T-helper 2 cell treated with Interferon-gamma antibody and Interleukin-4, amounts not matched to agents 100 ng/mL and 5 ng/mL, for 36 hours (primary cell): ENCODE results near the gene PRR12. TPM values are rescaled to one million over a fixed set of nuclear protein-coding genes. Genes with fewer than 3 reads are reported as not detected.

Experiments used
- intact Hi-C: fragments of 100-400 bp; cut with micrococcal nuclease; formaldehyde crosslinking; loops from one replicate; pipeline ENCODE4 v1.15.1; 2023
- total RNA-seq: library from RNA; stranded (reverse); gene quantifications from 2 replicates; pipeline ENCODE4 v1.2.3, GENCODE V29; 2022

PRR12 gene
- total RNA-seq, 1 donor from 2014 or later, result 43.3 TPM

DNA sequence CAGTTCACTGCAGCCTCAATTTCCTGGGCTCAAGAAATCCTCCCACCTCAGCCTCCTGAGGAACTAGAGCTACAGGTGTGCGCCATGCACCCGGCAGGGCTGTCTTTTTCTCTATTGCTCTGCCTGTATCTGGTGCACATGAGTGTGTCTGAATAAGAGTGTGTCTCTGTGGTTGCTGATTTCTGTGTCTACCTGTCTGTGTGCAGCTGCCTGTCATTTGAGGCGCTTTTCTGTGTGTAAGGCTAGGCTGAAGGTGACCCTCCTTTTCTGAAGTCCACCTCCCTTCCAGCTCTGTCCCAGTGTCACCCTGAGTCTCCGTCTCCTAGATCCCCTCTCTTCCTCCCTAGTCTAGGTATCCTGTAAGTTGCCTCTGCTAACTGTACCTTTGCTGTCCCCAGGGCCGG, 1.5 kb upstream of the PRR12 start:
- intact Hi-C loops, result no loop called here

DNA sequence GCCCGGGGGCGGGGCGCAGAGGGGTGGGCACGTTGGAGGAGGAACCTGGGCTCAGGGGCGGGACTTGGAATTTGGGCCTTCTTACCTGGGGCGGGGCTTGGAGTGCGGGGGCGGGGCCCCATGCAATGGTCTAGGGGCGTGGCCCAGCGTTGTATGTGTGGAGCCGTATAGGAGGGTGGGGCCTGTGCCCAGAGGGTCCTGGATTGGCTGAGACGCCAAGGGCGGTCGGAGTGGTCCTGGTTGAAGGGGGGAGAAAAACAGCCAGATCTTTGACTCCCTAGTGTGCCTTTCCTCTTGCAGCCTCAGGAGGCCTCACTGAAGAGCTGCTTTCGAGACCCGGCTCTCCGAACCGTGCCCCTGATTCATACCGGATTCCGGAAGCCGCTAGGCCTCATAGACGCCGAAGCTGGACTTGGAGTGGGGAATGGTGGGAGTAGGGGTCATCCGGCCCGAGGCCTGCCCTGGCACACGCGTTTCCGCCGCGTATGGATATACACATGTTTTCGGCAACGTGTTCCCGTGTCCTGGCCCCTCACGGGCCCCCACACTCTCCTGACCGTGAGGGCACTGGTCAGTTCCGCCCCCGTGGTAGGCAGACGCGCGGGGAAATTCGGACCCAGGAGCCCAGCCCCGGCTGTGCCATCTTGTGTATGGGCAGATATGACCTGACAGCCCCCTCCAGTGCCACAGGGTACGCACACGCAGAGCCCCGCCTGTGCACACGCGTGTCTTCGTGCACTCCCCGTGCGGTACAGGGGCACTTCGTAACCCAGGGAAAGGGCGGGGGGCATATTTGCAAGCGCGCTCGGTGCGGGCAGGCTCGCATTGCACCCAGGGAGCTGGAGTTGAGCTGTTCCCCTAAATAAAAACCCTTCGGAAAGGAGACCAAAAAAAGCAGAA, 661 bp upstream of the PRR12 start:
- intact Hi-C loops, result loop anchor here (1.0 to 5.0 kb wide), 3 partner anchors 10 to 287 kb away; partner anchors contain the start of genes AKT1S1, NOSIP and TBC1D17

DNA sequence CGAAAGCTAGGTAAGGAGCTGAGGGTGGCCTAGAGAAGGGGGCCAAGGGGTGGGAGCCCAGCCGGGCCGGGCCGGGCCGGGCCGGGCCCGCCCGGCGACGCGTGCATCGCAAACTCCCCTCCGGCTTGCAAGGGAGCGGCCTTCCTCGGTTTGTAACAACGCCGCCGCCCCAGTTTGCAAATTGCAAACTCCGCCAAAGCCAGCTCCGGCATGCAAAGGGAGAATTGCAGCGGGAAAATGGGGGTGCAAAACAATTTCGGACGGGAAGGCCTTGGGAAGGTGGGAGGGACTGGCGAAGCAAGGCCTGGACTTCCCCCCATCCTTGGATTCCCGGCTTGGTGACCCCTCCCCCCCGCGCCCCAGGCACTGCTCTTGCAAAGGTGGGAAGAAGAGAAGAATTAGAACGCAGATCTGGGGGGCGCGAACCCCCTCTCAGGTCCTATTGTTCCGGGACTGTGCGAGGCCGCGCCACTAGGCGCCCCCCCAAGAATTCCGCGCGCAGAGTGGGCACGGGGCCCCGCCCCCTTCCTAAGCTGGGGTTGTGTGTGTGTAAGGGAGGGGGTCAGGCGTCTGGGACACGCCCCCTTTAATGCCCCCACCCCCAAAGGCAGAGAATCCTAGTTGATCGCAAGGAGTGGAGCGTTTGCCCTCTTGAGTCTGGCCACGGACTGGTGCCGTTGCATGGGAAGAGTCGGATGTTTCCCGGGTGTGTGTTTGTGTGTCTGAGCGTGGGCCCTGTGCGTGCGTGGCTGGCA, 926 bp downstream of the PRR12 start:
- intact Hi-C loops, result loop anchor here (5.0 kb wide), 1 partner anchor 285 kb away; the partner anchor contains the start of genes AKT1S1 and TBC1D17

DNA sequence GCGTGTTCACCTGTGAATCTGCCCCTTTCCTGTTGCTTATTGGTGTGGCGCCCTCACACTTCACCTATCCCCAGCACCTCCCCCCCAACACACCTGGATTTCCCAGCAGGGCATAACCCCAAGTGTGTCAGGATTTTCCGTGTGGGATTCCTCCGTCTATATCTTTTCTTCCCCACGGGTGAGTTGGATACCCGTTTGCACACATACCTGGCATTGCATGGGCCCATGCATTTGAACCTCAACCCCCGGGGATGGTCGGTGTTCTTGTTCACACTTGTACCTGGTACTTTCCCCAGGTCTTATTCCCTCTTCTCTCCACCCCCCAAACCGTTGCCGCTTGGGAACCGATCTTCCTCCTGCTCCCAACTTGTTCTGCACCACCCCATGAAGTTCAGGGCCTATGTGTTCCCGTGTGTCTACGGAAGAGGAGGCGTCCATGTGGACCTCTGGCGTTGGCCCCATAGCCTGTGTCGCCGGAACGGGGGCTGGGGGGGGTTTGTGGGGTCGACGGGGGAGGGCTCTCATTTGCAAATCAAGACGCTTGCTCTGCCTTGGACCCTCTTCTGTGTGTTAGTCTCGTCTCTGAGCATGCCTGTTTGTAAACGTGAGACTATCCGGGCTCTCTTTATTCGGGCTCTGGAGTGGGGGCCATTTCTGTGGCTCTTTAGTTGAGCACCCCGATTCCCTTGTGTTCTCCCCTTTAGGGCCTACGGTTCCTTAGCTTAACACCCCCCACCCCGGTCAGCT, 1.7 kb downstream of the PRR12 start:
- intact Hi-C loops, result loop anchor here (1.0 to 5.0 kb wide), 3 partner anchors 48 to 285 kb away; partner anchors contain the start of genes AKT1S1, RRAS and TBC1D17

DNA sequence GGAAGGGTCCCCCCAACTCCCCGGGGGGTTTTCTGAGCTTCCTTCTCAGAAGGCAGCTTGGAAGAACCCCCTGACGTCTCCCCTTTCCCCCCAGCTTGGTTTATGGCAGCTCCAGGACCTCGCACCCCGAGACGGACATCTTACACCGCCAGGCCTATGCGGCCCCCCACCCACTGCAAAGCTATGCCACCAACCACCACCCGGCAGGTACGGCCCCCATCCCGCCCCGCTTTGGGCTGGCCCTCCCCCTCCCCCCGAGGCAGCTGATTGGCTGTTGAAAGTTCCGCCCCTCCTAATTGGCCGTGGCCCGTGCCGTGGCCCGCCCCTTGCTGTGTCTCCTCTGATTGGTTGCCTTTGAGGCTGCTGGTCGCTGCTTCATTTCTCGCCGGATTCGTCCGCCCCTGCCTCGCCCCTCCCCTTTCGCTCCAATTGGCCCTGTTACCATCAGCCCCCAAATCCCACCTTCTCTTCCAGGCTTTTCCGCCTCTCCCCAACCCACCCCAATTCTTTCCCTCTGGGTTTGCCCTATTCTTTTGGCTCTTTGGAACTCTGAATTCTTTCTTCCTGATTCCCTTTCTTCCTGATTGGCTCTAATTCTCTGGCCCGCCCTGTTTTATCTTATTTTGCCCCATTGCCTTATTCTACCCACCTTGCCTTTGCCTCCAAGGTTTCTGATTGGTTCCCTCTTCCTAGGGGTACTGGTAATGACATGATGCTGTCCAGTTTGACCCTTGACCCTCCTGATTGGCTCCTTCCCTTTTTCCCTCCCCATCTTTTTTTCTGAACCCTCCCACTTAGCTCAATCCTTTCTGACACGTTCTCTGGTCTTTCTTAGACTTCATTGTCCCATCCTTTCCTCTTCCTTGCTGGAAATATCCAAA, 2.5 kb downstream of the PRR12 start:
- intact Hi-C loops, result loop anchor here (1.0 to 5.0 kb wide), 3 partner anchors 47 to 284 kb away; partner anchors contain the start of genes AKT1S1, RRAS and TBC1D17

DNA sequence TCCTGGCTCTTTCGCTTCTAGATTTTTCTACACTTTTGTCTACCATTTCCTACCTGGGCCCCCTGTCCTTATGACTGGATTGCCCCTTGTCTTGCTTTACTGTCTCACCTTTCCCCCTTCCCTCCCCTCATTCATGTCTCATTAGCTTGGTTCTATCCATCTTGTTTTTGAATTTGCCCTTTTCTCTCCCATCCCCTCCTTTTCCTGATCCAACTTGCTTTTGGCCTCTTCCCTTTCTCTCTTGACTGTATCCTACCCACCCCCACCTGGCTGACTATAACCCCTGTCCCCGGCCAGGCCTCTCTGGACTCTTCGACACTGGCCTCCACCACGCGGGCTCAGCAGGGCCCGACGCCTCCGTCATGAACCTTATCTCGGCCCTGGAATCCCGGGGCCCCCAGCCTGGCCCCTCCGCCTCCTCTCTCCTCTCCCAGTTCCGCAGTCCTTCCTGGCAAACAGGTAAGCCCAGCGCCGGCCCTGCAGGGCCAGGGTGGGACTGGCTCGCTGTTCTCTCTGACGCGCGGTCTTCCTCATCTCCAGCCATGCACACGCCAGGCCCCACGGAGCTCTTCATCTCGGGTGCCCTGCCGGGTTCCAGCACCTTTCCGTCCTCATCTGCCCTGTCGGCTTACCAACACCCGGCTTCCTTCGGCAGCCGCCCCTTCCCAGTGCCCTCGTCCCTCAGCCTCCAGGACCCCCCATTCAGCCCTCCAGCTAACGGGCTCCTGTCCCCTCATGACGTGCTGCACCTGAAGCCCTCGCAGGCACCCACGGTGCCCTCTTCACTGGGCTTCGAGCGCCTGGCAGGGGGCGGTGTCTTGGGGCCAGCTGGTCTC, 3.4 kb downstream of the PRR12 start:
- intact Hi-C loops, result loop anchor here (5.0 kb wide), 1 partner anchor 283 kb away; the partner anchor contains the start of genes AKT1S1 and TBC1D17

DNA sequence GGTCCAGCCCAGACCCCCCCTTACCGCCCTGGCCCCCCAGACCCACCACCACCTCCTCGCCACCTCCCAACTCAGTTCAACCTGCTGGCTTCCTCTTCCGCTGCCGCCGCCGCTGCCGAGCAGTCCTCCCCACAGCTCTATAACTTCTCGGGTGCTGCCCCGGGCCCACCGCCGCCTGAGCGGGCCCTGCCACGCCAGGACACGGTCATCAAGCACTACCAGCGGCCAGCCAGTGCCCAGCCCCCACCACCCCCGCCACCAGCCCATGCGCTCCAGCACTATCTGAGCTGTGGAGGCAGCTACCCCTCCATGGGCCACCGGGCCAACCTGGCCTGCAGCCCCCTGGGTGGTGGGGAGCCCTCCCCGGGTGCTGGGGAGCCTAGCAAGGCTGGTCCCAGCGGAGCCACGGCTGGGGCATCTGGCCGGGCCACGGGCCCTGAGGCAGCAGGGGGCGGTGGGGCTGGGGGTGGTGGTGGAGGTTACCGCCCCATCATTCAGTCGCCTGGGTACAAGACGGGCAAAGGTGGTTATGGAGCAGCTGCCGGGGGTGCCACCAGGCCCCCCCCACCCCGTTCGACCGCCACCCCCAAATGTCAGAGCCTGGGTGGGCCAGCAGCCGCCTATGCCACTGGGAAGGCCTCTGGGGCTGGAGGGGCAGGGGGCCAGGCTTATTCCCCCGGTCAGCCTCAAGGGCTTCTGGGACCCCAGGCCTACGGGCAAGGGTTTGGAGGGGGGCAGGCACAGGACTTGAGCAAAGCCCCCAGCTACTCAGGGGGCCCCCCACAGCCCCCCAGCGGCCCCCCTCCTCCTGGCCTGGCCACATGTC, 4.2 kb downstream of the PRR12 start:
- intact Hi-C loops, result loop anchor here (5.0 kb wide), 1 partner anchor 282 kb away; the partner anchor contains the start of genes AKT1S1 and TBC1D17

DNA sequence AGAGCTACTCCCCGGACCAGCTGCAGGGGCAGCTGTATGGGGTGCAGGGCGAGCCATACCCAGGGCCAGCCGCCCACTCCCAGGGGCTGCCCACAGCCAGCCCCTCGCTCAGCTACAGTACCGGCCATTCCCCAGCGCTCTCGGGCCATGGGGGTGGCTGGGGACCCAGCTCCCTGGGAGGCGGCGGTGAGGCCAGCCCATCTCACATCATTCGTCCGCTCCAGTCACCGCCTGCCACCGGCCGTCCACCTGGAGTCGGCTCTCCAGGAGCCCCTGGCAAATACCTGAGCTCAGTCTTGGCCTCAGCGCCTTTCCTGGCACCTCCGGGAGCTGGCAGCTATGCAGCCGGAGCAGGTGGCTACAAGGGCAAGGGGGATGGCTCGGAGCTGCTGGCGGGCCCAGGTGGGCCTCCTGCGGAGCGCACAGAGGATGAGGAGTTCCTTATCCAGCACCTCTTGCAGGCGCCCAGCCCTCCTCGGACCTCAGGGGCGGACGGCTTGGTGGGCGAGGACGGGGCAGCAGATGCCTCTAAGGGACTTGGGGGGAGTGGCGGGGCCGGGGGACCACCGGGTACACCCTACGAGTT, 4.9 kb downstream of the PRR12 start:
- intact Hi-C loops, result no loop called here

DNA sequence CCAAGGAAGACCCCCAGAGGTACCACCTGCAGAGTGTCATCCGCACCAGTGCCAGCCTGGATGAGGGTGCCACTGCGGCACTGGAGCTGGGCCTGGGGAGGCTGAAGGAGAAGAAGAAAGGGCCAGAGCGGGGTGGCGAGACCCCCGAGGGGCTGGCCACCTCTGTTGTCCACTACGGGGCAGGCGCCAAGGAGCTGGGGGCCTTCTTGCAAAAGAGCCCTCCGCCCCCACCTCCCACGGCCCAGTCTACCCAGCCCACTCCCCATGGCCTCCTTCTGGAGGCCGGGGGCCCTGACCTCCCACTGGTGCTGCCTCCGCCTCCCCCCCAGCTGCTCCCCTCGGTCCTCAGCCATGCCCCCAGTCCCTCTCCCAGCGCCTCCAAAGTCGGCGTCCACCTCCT, 5.4 kb downstream of the PRR12 start:
- intact Hi-C loops, result no loop called here

DNA sequence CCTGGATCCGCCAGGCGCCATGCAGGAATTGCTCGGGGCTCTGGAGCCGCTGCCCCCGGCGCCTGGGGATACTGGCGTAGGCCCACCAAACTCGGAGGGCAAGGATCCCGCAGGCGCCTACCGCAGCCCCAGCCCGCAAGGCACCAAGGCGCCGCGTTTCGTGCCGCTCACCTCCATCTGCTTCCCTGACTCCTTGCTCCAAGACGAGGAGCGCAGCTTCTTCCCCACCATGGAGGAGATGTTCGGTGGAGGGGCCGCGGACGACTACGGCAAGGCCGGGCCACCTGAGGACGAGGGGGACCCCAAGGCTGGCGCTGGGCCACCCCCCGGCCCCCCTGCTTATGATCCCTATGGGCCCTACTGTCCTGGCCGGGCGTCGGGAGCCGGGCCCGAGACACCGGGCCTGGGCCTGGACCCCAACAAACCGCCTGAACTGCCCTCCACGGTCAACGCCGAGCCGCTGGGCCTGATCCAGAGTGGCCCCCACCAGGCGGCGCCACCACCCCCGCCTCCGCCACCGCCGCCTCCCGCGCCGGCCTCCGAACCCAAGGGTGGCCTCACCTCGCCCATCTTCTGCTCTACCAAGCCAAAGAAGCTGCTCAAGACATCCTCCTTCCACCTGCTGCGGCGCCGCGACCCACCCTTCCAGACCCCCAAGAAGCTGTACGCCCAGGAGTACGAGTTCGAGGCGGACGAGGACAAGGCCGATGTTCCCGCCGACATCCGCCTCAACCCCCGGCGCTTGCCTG, 6.1 kb downstream of the PRR12 start:
- intact Hi-C loops, result no loop called here

DNA sequence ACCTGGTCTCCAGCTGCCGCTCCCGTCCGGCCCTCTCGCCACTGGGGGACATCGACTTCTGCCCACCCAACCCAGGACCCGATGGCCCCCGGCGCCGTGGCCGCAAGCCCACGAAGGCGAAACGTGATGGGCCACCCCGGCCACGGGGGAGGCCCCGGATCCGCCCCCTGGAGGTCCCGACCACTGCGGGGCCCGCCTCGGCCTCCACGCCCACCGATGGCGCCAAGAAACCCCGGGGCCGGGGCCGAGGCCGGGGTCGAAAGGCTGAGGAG, 6.7 kb downstream of the PRR12 start:
- intact Hi-C loops, result no loop called here

DNA sequence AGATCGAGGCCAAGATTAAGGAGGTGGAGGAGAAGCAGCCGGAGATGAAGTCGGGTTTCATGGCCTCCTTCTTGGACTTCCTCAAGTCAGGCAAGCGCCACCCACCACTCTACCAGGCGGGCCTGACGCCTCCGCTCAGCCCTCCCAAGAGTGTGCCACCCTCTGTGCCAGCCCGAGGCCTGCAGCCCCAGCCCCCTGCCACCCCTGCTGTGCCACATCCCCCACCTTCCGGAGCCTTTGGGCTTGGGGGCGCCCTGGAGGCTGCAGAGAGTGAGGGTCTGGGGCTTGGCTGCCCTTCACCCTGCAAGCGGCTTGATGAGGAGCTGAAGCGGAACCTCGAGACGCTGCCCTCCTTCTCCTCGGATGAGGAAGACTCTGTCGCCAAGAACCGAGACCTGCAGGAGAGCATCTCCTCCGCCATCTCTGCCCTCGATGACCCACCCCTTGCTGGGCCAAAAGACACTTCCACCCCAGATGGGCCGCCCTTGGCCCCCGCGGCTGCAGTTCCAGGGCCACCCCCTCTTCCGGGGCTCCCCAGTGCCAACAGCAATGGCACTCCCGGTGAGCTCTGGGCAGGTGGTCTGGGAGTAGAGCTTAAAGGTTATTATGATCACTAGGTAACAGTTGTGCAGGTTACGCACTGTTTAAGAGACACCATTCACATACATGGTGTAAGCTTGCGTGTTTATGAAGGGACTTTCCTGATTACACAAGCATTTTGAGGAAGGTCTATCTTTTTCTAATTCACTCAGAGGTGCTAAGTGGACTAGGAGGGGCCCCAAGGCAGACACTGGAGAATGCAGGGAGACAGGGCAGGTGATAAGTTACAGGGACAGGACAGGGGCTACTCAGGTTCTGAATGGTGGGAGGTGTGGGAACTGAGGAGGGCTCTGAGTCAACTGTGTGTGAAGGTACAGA, 8.7 kb downstream of the PRR12 start:
- intact Hi-C loops, result no loop called here

DNA sequence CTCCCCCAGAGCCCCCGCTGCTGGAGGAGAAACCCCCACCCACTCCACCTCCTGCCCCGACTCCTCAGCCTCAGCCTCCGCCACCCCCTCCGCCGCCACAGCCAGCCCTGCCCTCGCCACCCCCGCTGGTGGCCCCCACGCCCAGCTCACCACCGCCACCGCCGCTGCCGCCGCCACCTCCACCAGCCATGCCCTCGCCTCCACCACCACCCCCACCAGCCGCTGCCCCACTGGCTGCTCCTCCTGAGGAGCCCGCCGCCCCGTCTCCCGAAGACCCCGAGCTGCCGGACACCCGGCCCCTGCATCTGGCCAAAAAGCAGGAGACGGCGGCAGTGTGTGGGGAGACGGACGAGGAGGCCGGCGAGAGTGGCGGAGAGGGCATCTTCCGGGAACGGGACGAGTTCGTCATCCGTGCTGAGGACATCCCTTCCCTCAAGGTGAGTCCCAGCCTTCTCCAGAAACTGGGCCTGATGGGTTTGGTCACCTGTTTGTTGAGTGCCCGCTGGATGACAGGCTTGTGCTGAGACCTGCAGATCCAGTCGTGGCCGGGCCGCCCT, 10.6 kb downstream of the PRR12 start:
- intact Hi-C loops, result no loop called here

DNA sequence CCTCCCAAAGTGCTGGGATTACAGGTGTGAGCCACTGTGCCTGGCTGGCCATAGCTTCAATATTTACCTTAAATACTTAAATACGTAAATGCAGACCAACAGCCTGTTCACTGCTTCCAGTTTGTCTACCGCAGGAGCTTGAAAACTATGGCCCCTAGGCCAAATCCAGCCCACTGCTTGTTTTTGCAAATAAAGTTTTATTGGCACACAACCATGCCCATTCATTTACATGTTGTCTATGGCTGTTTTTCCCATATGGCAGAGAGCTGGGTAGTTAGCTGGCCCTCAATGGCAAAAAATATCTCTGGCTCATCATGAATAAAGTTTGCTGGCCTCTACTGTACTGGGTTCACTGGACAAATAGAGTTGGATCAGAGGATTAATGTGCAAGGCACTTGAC, 11.8 kb downstream of the PRR12 start:
- intact Hi-C loops, result no loop called here

DNA sequence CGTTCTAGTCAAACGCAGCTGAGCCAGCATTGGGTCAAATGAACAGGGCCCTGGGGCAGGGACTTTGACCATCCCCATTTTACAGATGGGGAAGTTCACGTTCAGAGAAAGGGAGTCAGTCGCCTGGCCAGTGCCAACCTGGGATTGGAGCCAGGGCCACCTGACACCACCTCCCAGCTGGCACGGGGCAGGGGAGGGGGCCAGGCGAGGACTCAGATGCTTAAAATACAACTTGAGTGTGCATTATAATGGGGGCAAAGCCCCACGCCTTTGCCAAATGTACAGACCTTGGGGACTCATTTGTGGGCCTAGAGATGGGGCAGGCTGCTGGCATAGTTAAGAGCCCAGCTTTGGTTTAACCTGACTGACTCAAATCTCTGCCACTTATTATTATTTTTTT, 14.6 kb downstream of the PRR12 start:
- intact Hi-C loops, result no loop called here

DNA sequence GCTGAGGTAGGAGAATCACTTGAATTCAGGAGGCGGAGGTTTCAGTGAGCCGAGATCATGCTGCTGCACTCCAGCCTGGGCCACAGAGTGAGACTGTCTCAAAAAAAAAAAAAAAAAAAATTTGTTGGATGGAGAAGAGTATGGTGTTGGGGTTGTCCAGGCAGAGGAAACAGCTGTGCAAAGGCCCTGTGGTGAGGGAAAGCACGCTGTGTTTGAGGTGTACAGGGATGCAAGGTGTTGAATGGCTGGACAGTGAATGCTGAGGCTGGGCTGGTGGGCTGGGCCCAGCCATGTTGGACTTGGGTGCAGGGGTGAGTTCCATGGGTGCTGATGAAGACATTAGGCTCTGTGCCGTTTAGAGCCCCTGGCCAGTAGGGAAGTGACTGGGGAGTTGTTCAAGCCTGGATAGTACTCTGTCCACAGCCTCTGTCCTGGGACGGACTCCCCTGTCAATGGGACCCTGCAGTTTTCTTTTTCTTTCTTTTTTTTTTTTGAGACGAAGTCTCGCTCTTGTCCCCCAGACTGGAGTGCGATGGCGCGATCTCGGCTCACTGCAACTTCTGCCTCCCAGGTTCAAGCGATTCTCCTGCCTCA, 18.6 kb downstream of the PRR12 start:
- intact Hi-C loops, result no loop called here
